ENCODE data around the gene DTD1.

DTD1 gene

DNA sequence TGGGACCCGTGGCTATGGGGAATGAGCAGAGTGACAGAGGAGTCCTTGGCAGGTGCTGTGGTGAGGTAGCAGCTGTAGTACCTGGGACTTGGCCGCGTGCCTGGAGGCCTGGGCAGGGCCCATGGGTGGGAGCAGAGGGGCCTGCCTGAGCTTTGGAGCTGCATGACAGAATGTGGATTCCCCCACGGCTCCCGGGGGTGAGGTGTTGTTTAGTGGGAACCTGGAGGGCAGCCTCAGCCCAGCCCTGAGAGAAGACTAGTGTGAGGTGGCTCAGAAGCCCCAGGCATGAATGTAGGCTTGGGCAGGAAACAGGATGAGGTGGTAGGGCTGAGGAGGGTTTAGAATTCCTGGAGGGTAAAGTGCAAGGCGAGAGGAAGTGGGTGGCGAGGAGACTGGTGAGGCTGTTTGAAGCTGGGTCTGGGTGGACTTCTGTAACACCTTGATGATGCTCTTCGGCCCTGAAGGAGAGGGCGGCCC is 139.2 kb downstream of the DTD1 start:
- in situ Hi-C loops (cut with HindIII; ENCODE audit: low pct_ligation_motif_present, low sequenced_read_pairs) = no loop called here
- H3K4me3 ChIP-seq (ENCODE audit: low read depth, low read length) = no peak overlapping the region
- H3K27ac ChIP-seq = no peak overlapping the region
- TF ChIP-seq, protein P1, sequence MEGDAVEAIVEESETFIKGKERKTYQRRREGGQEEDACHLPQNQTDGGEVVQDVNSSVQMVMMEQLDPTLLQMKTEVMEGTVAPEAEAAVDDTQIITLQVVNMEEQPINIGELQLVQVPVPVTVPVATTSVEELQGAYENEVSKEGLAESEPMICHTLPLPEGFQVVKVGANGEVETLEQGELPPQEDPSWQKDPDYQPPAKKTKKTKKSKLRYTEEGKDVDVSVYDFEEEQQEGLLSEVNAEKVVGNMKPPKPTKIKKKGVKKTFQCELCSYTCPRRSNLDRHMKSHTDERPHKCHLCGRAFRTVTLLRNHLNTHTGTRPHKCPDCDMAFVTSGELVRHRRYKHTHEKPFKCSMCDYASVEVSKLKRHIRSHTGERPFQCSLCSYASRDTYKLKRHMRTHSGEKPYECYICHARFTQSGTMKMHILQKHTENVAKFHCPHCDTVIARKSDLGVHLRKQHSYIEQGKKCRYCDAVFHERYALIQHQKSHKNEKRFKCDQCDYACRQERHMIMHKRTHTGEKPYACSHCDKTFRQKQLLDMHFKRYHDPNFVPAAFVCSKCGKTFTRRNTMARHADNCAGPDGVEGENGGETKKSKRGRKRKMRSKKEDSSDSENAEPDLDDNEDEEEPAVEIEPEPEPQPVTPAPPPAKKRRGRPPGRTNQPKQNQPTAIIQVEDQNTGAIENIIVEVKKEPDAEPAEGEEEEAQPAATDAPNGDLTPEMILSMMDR (IDR thresholded peaks at IDR 0.05; ENCODE audit: low read depth, low read length, missing control alignments) = no peak
- DNase-seq = no peak
- H3K36me3 ChIP-seq (replicated peaks) = no peaks in the 10 kb centered on the region
- H3K27me3 ChIP-seq (replicated peaks) = no peaks in the 10 kb centered on the region

DNA sequence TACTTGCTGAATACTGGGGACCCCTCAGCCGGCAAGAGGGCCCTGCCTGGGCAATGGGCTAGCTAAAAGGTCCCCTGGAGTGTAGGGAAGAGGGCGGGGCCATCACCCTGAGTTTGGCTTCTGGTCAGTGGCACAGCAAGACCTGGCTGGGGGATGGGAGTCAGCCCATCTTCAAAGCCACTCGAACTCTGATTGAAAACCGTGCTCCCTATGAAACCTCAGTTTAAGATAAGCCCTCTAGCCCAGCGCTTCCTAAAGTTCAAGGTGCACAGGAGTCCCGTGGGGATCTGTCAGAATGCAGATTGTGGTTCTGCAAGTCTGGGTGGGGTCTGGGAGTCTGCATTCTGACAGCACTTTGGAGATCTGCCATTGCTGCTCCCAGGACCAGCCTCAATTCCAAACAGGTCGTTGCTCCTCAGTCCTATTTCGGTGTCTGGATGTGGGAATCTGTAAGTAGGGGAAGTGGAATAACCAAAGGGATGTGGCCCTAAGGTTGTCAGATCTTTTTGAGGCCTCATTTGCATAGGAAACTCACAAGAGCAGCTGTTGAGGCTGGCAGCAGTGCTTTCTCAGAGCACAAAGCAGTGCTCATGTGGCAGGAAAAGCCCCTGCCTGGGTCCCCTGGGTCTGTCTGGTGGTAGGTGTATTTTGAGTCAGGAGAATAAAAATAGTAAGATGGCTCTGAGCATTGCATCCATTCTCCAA is 140.5 kb downstream of the DTD1 start:
- H3K36me3 ChIP-seq (replicated peaks) = no peaks in the 10 kb centered on the region
- H3K27ac ChIP-seq = no peak overlapping the region
- no peaks in the 10 kb centered on the region for H3K27me3 ChIP-seq (replicated peaks)
- TF ChIP-seq, protein P1 (IDR thresholded peaks at IDR 0.05; ENCODE audit: low read depth, low read length, missing control alignments) = no peak
- in situ Hi-C loops (cut with HindIII; ENCODE audit: low pct_ligation_motif_present, low sequenced_read_pairs) = no loop called here
- no peak overlapping the region for H3K4me3 ChIP-seq (ENCODE audit: low read depth, low read length)
- no peak for DNase-seq

DNA sequence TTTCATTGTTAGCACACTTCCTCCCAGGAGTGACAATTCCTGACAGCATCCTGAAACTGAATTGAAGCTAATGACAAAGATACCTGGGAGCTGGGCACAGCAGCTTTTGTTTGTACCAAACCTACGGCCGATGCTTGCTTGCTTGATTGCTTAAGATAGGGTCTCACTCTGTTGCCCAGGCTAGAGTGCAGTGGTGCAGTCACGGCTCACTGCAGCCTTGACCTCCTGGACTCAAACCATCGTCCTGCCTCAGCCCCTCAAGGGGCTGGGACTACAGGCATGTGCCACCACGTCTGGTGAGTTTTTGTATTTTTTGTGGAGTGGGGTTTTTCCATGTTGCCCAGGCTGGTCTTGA is 141.0 kb downstream of the DTD1 start:
- in situ Hi-C loops (cut with HindIII; ENCODE audit: low pct_ligation_motif_present, low sequenced_read_pairs) = no loop called here
- DNase-seq = no peak
- Histone ChIP-seq H3K4me3 (ENCODE audit: low read depth, low read length) (no peak overlapping the region), H3K27me3 (replicated peaks) (no peaks in the 10 kb centered on the region), H3K36me3 (replicated peaks) (no peaks in the 10 kb centered on the region), H3K27ac (no peak overlapping the region)
- TF ChIP-seq, protein P1 (IDR thresholded peaks at IDR 0.05; ENCODE audit: low read depth, low read length, missing control alignments) = no peak

DNA sequence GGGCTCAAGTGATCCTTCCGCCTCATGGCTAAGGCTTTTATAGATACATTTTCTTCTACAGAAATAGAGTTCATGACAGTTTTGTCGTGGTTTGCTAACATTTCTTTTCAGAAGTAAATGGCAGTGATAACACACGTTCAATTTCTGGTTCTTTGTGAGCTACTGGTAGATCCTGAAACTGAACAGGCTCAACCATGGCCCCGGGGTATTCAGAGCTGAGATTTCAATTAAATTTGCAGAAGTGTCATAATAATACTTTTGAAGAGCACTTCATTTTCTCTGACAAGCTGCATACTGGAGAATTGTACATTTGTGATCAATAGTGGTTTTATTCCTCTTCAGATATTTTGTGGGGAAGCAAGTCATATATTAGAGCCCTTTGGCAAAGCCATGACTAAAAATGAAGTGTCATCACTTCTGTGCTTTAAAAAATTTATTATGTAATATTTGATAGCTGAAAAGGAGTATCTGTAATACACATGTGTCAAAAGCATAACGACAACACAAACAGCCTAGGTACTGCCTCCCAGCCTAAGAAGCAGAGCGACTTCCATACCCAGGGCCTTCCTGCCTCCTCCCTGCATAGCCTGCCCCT is 141.5 kb downstream of the DTD1 start:
- Histone ChIP-seq H3K36me3 (replicated peaks) (no peaks in the 10 kb centered on the region), H3K27ac (no peak overlapping the region), H3K4me3 (ENCODE audit: low read depth, low read length) (no peak overlapping the region), H3K27me3 (replicated peaks) (no peaks in the 10 kb centered on the region)
- in situ Hi-C loops (cut with HindIII; ENCODE audit: low pct_ligation_motif_present, low sequenced_read_pairs) = no loop called here
- TF ChIP-seq, protein P1 (IDR thresholded peaks at IDR 0.05; ENCODE audit: low read depth, low read length, missing control alignments) = no peak
- no peak for DNase-seq

DNA sequence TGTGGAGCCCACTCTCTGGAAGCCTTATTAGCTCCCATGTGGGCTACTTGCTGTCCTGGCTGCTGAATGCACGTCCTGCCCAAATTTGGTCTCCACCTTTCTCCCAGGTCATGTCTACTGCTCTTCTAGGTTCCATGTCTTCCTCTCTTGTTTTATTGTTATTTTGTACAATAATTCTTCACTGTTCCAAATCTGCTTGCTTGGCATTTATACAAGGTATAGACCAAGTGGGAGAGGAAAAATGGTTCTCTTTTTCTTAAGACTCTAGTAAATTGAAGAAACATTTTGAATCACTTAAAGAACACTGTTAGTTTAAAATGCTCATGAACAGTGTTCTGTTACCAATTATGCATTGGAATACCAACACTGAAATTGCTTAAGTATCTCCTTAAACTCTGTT is 144.1 kb downstream of the DTD1 start:
- H3K27me3 ChIP-seq (replicated peaks) = no peaks in the 10 kb centered on the region
- in situ Hi-C loops (cut with HindIII; ENCODE audit: low pct_ligation_motif_present, low sequenced_read_pairs) = no loop called here
- H3K4me3 ChIP-seq (ENCODE audit: low read depth, low read length) = no peak overlapping the region
- H3K27ac ChIP-seq = no peak overlapping the region
- TF ChIP-seq, protein P1 (IDR thresholded peaks at IDR 0.05; ENCODE audit: low read depth, low read length, missing control alignments) = no peak
- no peaks in the 10 kb centered on the region for H3K36me3 ChIP-seq (replicated peaks)
- no peak for DNase-seq

Data from brain microvascular endothelial cell (primary cell).